Measurements from ENCODE around the gene FBXO2.
"Not testable (repeated sequence)": the region's sequence is repeated elsewhere in the genome, so short reads cannot be mapped to it uniquely, and the experiment has no call there.

The FBXO2 gene

GRCh38 chr1:11609378-11609777 is 44.9 kb downstream of the FBXO2 start:
- not testable (repeated sequence) for H3K9ac ChIP-seq (ENCODE audit: low read length); H3K4me3 ChIP-seq (ENCODE audit: low read length); H3K4me1 ChIP-seq (ENCODE audit: control insufficient read depth, insufficient read depth, low read length); H3K36me3 ChIP-seq (ENCODE audit: control insufficient read depth, insufficient read depth, low read length); H3K27me3 ChIP-seq (ENCODE audit: control insufficient read depth, insufficient read depth, low read length); H3K27ac ChIP-seq (ENCODE audit: low read depth, low read length)

GRCh38 chr1:11608596-11609130 is 45.6 kb downstream of the FBXO2 start:
- H3K4me1 ChIP-seq (ENCODE audit: control insufficient read depth, insufficient read depth, low read length); H3K27ac ChIP-seq (ENCODE audit: low read depth, low read length); H3K9ac ChIP-seq (ENCODE audit: low read length); H3K36me3 ChIP-seq (ENCODE audit: control insufficient read depth, insufficient read depth, low read length); H3K27me3 ChIP-seq (ENCODE audit: control insufficient read depth, insufficient read depth, low read length); H3K4me3 ChIP-seq (ENCODE audit: low read length): not testable (repeated sequence)

- Histone ChIP-seq H3K4me1 (ENCODE audit: control insufficient read depth, insufficient read depth, low read length) (no peaks in the 10 kb centered on the region), H3K4me3 (ENCODE audit: low read length) (no peak overlapping the region), H3K9ac (ENCODE audit: low read length) (no peak overlapping the region), H3K36me3 (ENCODE audit: control insufficient read depth, insufficient read depth, low read length) (no peaks in the 10 kb centered on the region), H3K27me3 (ENCODE audit: control insufficient read depth, insufficient read depth, low read length) (no peaks in the 10 kb centered on the region), H3K27ac (ENCODE audit: low read depth, low read length) (no peak overlapping the region)
Measured at GRCh38 chr1:11606775-11607174, 47.5 kb downstream of the FBXO2 start.

- H3K9ac ChIP-seq (ENCODE audit: low read length), result no peak overlapping the region
- H3K4me3 ChIP-seq (ENCODE audit: low read length), result no peak overlapping the region
- H3K36me3 ChIP-seq (ENCODE audit: control insufficient read depth, insufficient read depth, low read length), result no peaks in the 10 kb centered on the region
- no peaks in the 10 kb centered on the region for H3K27me3 ChIP-seq (ENCODE audit: control insufficient read depth, insufficient read depth, low read length)
- H3K27ac ChIP-seq (ENCODE audit: low read depth, low read length), result no peak overlapping the region
- no peaks in the 10 kb centered on the region for H3K4me1 ChIP-seq (ENCODE audit: control insufficient read depth, insufficient read depth, low read length)
Measured at GRCh38 chr1:11602981-11603380, 51.2 kb downstream of the FBXO2 start.

- Histone ChIP-seq H3K4me1 (ENCODE audit: control insufficient read depth, insufficient read depth, low read length) (no peaks in the 10 kb centered on the region), H3K27me3 (ENCODE audit: control insufficient read depth, insufficient read depth, low read length) (no peaks in the 10 kb centered on the region), H3K4me3 (ENCODE audit: low read length) (no peak overlapping the region), H3K36me3 (ENCODE audit: control insufficient read depth, insufficient read depth, low read length) (no peaks in the 10 kb centered on the region), H3K27ac (ENCODE audit: low read depth, low read length) (no peak overlapping the region), H3K9ac (ENCODE audit: low read length) (no peak overlapping the region)
Measured at GRCh38 chr1:11602424-11602823, 51.8 kb downstream of the FBXO2 start.

- no peak overlapping the region for H3K27ac ChIP-seq (ENCODE audit: low read depth, low read length)
- H3K4me1 ChIP-seq (ENCODE audit: control insufficient read depth, insufficient read depth, low read length), result no peaks in the 10 kb centered on the region
- no peaks in the 10 kb centered on the region for H3K36me3 ChIP-seq (ENCODE audit: control insufficient read depth, insufficient read depth, low read length)
- H3K27me3 ChIP-seq (ENCODE audit: control insufficient read depth, insufficient read depth, low read length), result no peaks in the 10 kb centered on the region
- H3K9ac ChIP-seq (ENCODE audit: low read length), result no peak overlapping the region
- H3K4me3 ChIP-seq (ENCODE audit: low read length), result no peak overlapping the region
Measured at GRCh38 chr1:11600836-11601235, 53.4 kb downstream of the FBXO2 start.

- Histone ChIP-seq H3K4me1 (ENCODE audit: control insufficient read depth, insufficient read depth, low read length) (no peaks in the 10 kb centered on the region), H3K27ac (ENCODE audit: low read depth, low read length) (no peak overlapping the region), H3K27me3 (ENCODE audit: control insufficient read depth, insufficient read depth, low read length) (no peaks in the 10 kb centered on the region)
Measured at GRCh38 chr1:11599891-11600576, 54.2 kb downstream of the FBXO2 start.

GRCh38 chr1:11598461-11598860 is 55.8 kb downstream of the FBXO2 start:
- H3K36me3 ChIP-seq (ENCODE audit: control insufficient read depth, insufficient read depth, low read length), result no peaks in the 10 kb centered on the region
- no peak overlapping the region for H3K4me3 ChIP-seq (ENCODE audit: low read length)
- H3K27ac ChIP-seq (ENCODE audit: low read depth, low read length), result no peak overlapping the region
- H3K9ac ChIP-seq (ENCODE audit: low read length), result no peak overlapping the region
- H3K27me3 ChIP-seq (ENCODE audit: control insufficient read depth, insufficient read depth, low read length), result no peaks in the 10 kb centered on the region
- H3K4me1 ChIP-seq (ENCODE audit: control insufficient read depth, insufficient read depth, low read length), result no peaks in the 10 kb centered on the region

More at GRCh38 chr1:11599891-11600576, 54.2 kb downstream of the FBXO2 start:
- H3K9ac ChIP-seq (ENCODE audit: low read length), result no peak overlapping the region
- H3K4me3 ChIP-seq (ENCODE audit: low read length), result no peak overlapping the region
- H3K36me3 ChIP-seq (ENCODE audit: control insufficient read depth, insufficient read depth, low read length), result no peaks in the 10 kb centered on the region
